PFSK-1 (cell line): Measurements from ENCODE around the gene RNF149.

Experiments
- FOXP2 ChIP-seq: optimal IDR thresholded peaks from 2 replicates; pipeline ENCODE3; 2011; ENCODE audit warnings: borderline replicate concordance, control low read depth, inconsistent platforms; ENCODE audit not compliant: insufficient read depth; ENCODE audit errors: extremely low read length, extremely low read depth
- POLR2AphosphoS5 ChIP-seq: IDR thresholded peaks from 2 replicates; pipeline ENCODE4 v1.6.1; 2012; ENCODE audit warnings: low read depth, mild to moderate bottlenecking, control low read depth, low read length, moderate library complexity
- REST ChIP-seq, 2 experiments: IDR thresholded peaks; 2 replicates each; pipeline versions ENCODE4 v1.6.1 to v1.8.0; 2011 to 2012; ENCODE audit warnings: low read depth in 2 of 2, low read length in 2 of 2, control low read depth in 1 of 2, inconsistent platforms in 1 of 2, mild to moderate bottlenecking in 1 of 2, moderate library complexity in 1 of 2; ENCODE audit not compliant: insufficient read depth in 1 of 2
- SIN3A ChIP-seq: IDR thresholded peaks from 2 replicates; pipeline ENCODE4 v1.6.1; 2012; ENCODE audit warnings: mild to moderate bottlenecking, low read length, moderate library complexity, borderline replicate concordance; ENCODE audit not compliant: insufficient read depth
- TAF1 ChIP-seq: IDR thresholded peaks from 2 replicates; pipeline ENCODE4 v1.6.1; 2012; ENCODE audit warnings: low read length, control low read depth, borderline replicate concordance; ENCODE audit not compliant: insufficient read depth

The RNF149 gene

GRCh38 chr2:101331202-101331601 is 22.7 kb upstream of the RNF149 start:
- no peak for TF ChIP-seq FOXP2
- TF ChIP-seq TAF1: no peak
- no peak for TF ChIP-seq REST (IDR thresholded peaks at IDR 0.05; ENCODE audit: insufficient read depth in 1 of 2, low read depth in 2 of 2, low read length in 2 of 2)
- no peak for TF ChIP-seq SIN3A
- no peak for TF ChIP-seq POLR2AphosphoS5

- TF ChIP-seq FOXP2 (no peak), POLR2AphosphoS5 (no peak), REST (IDR thresholded peaks at IDR 0.05; ENCODE audit: insufficient read depth in 1 of 2, low read depth in 2 of 2, low read length in 2 of 2) (no peak), SIN3A (no peak), TAF1 (no peak)
Measured at GRCh38 chr2:101330253-101330933, 21.9 kb upstream of the RNF149 start.

- TF ChIP-seq REST (IDR thresholded peaks at IDR 0.05; ENCODE audit: insufficient read depth in 1 of 2, low read depth in 2 of 2, low read length in 2 of 2): no peak
- TF ChIP-seq TAF1: no peak
- TF ChIP-seq FOXP2: no peak
- no peak for TF ChIP-seq POLR2AphosphoS5
- no peak for TF ChIP-seq SIN3A
Measured at GRCh38 chr2:101329026-101329425, 20.5 kb upstream of the RNF149 start.

GRCh38 chr2:101328474-101329007 is 20.0 kb upstream of the RNF149 start:
- TF ChIP-seq TAF1: no peak
- no peak for TF ChIP-seq SIN3A
- TF ChIP-seq FOXP2: no peak
- TF ChIP-seq POLR2AphosphoS5: no peak
- TF ChIP-seq REST (IDR thresholded peaks at IDR 0.05; ENCODE audit: insufficient read depth in 1 of 2, low read depth in 2 of 2, low read length in 2 of 2): no peak
